HCT116 (cell line): ENCODE measurements around the gene C11orf58. TPM values are rescaled to one million over a fixed set of nuclear protein-coding genes. Genes with fewer than 3 reads are reported as not detected.

Experiments used
- ATAC-seq: fragments of 200-7000 bp; cut with Tn5 transposase; 2 replicates; pipeline ENCODE4 v1.9.1; 2020; ENCODE audit warnings: mild to moderate bottlenecking, moderate library complexity
- BruUV-seq: library from RNA; stranded (reverse); fragments of 400-500 nt; replicated peaks from 2 replicates; lab custom pipeline; 2021; lab: Mats Ljungman, UMichigan
- CTCF ChIA-PET: fragments of 300-600 bp; sonication (Branson Sonifier 250); formaldehyde crosslinking; loops from one replicate; lab custom pipeline; 2021; ENCODE audit warnings: antibody characterized with exemption; lab: Charles Lee
- POLR2A ChIA-PET: fragments of 300-600, 350-600 bp; sonication (Branson Sonifier 250); formaldehyde crosslinking; loops from one replicate; lab custom pipeline; 2021; ENCODE audit warnings: antibody characterized with exemption; lab: Charles Lee
- RAD21 ChIA-PET, 2 experiments: fragments of 300-600 bp; sonication (Branson Sonifier 250); formaldehyde crosslinking; loops; one replicate each; lab custom pipeline; 2023; ENCODE audit warnings: low total read pairs in 2 of 2; ENCODE audit not compliant: uncharacterized antibody in 2 of 2, unreplicated experiment in 2 of 2, low non-redundant PET in 1 of 2; lab: Charles Lee
- DNase-seq: peaks from one replicate; pipeline ENCODE4 v3.0.0-alpha.2; 2010; ENCODE audit warnings: low read depth, low spot score
- H2AFZ ChIP-seq: fragments of 200-600 bp; shearing (Covaris generic), sonication (generic); 2 replicates; pipeline ENCODE4 v1.6.1; 2017; ENCODE audit warnings: low read depth, mixed run types, mixed read lengths, antibody characterized with exemption, low read length; ENCODE audit not compliant: poor library complexity, severe bottlenecking
- H3K27ac ChIP-seq: 2 replicates; pipeline ENCODE4 v1.5.1; 2012; ENCODE audit warnings: low read depth, low read length
- H3K27me3 ChIP-seq: fragments of 200-600 bp; sonication (generic); 2 replicates; pipeline ENCODE4 v1.6.1; 2016; ENCODE audit warnings: mixed run types, low read length, mixed read lengths; ENCODE audit not compliant: insufficient read depth
- H3K36me3 ChIP-seq, 2 experiments: fragments of 200-500 bp in 1 of 2; fragments of 200-600 bp in 1 of 2; sonication (Bioruptor generic) in 1 of 2; sonication (generic) in 1 of 2; 2 replicates each; pipeline versions ENCODE4 v1.5.1 to v1.6.1; 2014 to 2016; ENCODE audit warnings: low read length in 2 of 2, inconsistent platforms in 1 of 2, mixed read lengths in 1 of 2, mixed run types in 1 of 2; ENCODE audit not compliant: insufficient read depth in 2 of 2, control insufficient read depth in 1 of 2
- H3K4me1 ChIP-seq, 2 experiments: fragments of 200-600 bp in 1 of 2; sonication (generic) in 1 of 2; 2 replicates each; pipeline versions ENCODE4 v1.5.1 to v1.6.1; 2012 to 2017; ENCODE audit warnings: low read length in 2 of 2, inconsistent platforms in 1 of 2, mild to moderate bottlenecking in 1 of 2, mixed read lengths in 1 of 2, mixed run types in 1 of 2, moderate library complexity in 1 of 2; ENCODE audit not compliant: insufficient read depth in 2 of 2, control insufficient read depth in 1 of 2
- H3K4me2 ChIP-seq: fragments of 200-600 bp; sonication (generic); 2 replicates; pipeline ENCODE4 v1.6.1; 2017; ENCODE audit warnings: mixed run types, low read length, mixed read lengths
- H3K4me3 ChIP-seq, 2 experiments: fragments of 200-600 bp in 1 of 2; sonication (generic) in 1 of 2; replicated peaks in 1 of 2; 2 replicates each; pipeline ENCODE4 v1.5.1; 2011 to 2016; ENCODE audit warnings: low read length in 2 of 2, control low read depth in 1 of 2, low read depth in 1 of 2, mild to moderate bottlenecking in 1 of 2, mixed read lengths in 1 of 2, mixed run types in 1 of 2
- H3K79me2 ChIP-seq: fragments of 200-600 bp; sonication (generic); 2 replicates; pipeline ENCODE4 v1.6.1; 2017; ENCODE audit warnings: mild to moderate bottlenecking, mixed run types, low read length, moderate library complexity, mixed read lengths; ENCODE audit not compliant: insufficient read depth
- H3K9ac ChIP-seq: fragments of 200-600 bp; sonication (generic); 2 replicates; pipeline ENCODE4 v1.6.1; 2016; ENCODE audit warnings: low read length, mixed read lengths
- H3K9me2 ChIP-seq: fragments of 200-600 bp; sonication (generic), shearing (Covaris generic); 2 replicates; pipeline ENCODE4 v1.6.1; 2017; ENCODE audit warnings: mixed run types, mild to moderate bottlenecking, moderate library complexity; ENCODE audit not compliant: insufficient read depth
- H3K9me3 ChIP-seq, 2 experiments: fragments of 200-500 bp in 1 of 2; fragments of 200-600 bp in 1 of 2; sonication (Bioruptor generic) in 1 of 2; sonication (generic) in 1 of 2; 2 replicates each; pipeline ENCODE4 v1.6.1; 2014 to 2017; ENCODE audit warnings: low read length in 2 of 2, mixed read lengths in 2 of 2, inconsistent platforms in 1 of 2, low read depth in 1 of 2, mild to moderate bottlenecking in 1 of 2, mixed run types in 1 of 2, moderate library complexity in 1 of 2; ENCODE audit not compliant: control insufficient read depth in 1 of 2, insufficient read depth in 1 of 2
- H4K20me1 ChIP-seq: fragments of 200-600 bp; sonication (generic), shearing (Covaris generic); 2 replicates; pipeline ENCODE4 v1.6.1; 2017; ENCODE audit warnings: mixed run types, mild to moderate bottlenecking, moderate library complexity; ENCODE audit not compliant: insufficient read depth
- CBX3 ChIP-seq: IDR thresholded peaks from 2 replicates; pipeline ENCODE4 v1.6.1; 2012; ENCODE audit warnings: low read depth
- CEBPB ChIP-seq: IDR thresholded peaks from 2 replicates; pipeline ENCODE4 v1.6.1; 2012; ENCODE audit warnings: low read depth
- EGR1 ChIP-seq: IDR thresholded peaks from 2 replicates; pipeline ENCODE4 v1.6.1; 2012; ENCODE audit warnings: low read depth
- EZH2 ChIP-seq: fragments of 200-600 bp; sonication (generic); IDR thresholded peaks from 2 replicates; pipeline ENCODE4 v1.6.1; 2017; ENCODE audit warnings: antibody characterized with exemption, mixed run types
- EZH2phosphoT487 ChIP-seq: fragments of 200-600 bp; IDR thresholded peaks from 2 replicates; pipeline ENCODE4 v1.6.1; 2018; ENCODE audit warnings: antibody characterized with exemption, borderline replicate concordance
- FOSL1 ChIP-seq: IDR thresholded peaks from 2 replicates; pipeline ENCODE4 v1.6.1; 2012; ENCODE audit warnings: low read depth
- JUND ChIP-seq: IDR thresholded peaks from 2 replicates; pipeline ENCODE4 v1.6.1; 2012
- POLR2A ChIP-seq: IDR thresholded peaks from 2 replicates; pipeline ENCODE4 v1.7.0; 2011; ENCODE audit warnings: borderline replicate concordance; ENCODE audit not compliant: insufficient read depth, insufficient read length; ENCODE audit errors: extremely low read depth
- POLR2AphosphoS5 ChIP-seq: IDR thresholded peaks from 2 replicates; pipeline ENCODE4 v1.6.1; 2011; ENCODE audit warnings: mild to moderate bottlenecking, low read depth, low read length, moderate library complexity
- RAD21 ChIP-seq: IDR thresholded peaks from 2 replicates; pipeline ENCODE4 v1.6.1; 2012; ENCODE audit warnings: low read depth, mild to moderate bottlenecking
- SP1 ChIP-seq: IDR thresholded peaks from 2 replicates; pipeline ENCODE4 v1.6.1; 2012; ENCODE audit warnings: low read depth
- TCF7L2 ChIP-seq: IDR thresholded peaks from 2 replicates; pipeline ENCODE4 v1.7.0; 2011; ENCODE audit warnings: borderline replicate concordance, inconsistent platforms; ENCODE audit not compliant: insufficient read depth, insufficient read length; ENCODE audit errors: extremely low read depth
- YY1 ChIP-seq: IDR thresholded peaks from 2 replicates; pipeline ENCODE4 v1.6.1; 2011; ENCODE audit warnings: low read length, low read depth, moderate library complexity, mild to moderate bottlenecking; ENCODE audit not compliant: insufficient replicate concordance; ENCODE audit errors: extremely low read depth
- ZFX ChIP-seq: fragments of 450-650 bp; IDR thresholded peaks from 2 replicates; pipeline ENCODE4 v1.6.1; 2017
- ZNF274 ChIP-seq: fragments of 200-500 bp; sonication (Bioruptor generic); IDR thresholded peaks from 2 replicates; pipeline ENCODE4 v1.6.1; 2014; ENCODE audit warnings: mild to moderate bottlenecking, low read depth, low read length, inconsistent platforms
- intact Hi-C: fragments of 100-400 bp; cut with micrococcal nuclease; formaldehyde crosslinking; loops from 2 replicates; pipeline ENCODE4 v1.10.0; 2022
- total RNA-seq: library from RNA; stranded (reverse); gene quantifications from one replicate; pipeline ENCODE4 v1.2.1, GENCODE V29; 2021; ENCODE audit not compliant: unreplicated experiment
- TF ChIP-seq, protein P1 (sequence below), 3 experiments: fragments of 200-600 bp in 1 of 3; sonication (generic) in 1 of 3; IDR thresholded peaks in 2 of 3; conservative IDR thresholded peaks in 1 of 3; 2 replicates each; pipeline ENCODE4 v1.5.1; 2012 to 2017; ENCODE audit warnings: low read depth in 2 of 3, low read length in 2 of 3, antibody characterized with exemption in 1 of 3, borderline replicate concordance in 1 of 3, control low read depth in 1 of 3, mild to moderate bottlenecking in 1 of 3, mixed read lengths in 1 of 3, mixed run types in 1 of 3, moderate library complexity in 1 of 3; ENCODE audit not compliant: insufficient read depth in 1 of 3
- TF ChIP-seq, protein P2 (sequence below): IDR thresholded peaks from 2 replicates; pipeline ENCODE4 v1.6.1; 2011; ENCODE audit warnings: mild to moderate bottlenecking, low read length, moderate library complexity; ENCODE audit not compliant: insufficient replicate concordance; ENCODE audit errors: extremely low read depth
- TF ChIP-seq, protein P3 (sequence below): IDR thresholded peaks from 2 replicates; pipeline ENCODE4 v1.6.1; 2012
- TF ChIP-seq, protein P4 (sequence below): IDR thresholded peaks from 2 replicates; pipeline ENCODE4 v1.6.1; 2012
- TF ChIP-seq, protein P5 (sequence below): IDR thresholded peaks from 2 replicates; pipeline ENCODE4 v1.6.1; 2012; ENCODE audit warnings: low read depth

The C11orf58 gene
- total RNA-seq, 1 experiment from 2014 or later, result 108 TPM

DNA sequence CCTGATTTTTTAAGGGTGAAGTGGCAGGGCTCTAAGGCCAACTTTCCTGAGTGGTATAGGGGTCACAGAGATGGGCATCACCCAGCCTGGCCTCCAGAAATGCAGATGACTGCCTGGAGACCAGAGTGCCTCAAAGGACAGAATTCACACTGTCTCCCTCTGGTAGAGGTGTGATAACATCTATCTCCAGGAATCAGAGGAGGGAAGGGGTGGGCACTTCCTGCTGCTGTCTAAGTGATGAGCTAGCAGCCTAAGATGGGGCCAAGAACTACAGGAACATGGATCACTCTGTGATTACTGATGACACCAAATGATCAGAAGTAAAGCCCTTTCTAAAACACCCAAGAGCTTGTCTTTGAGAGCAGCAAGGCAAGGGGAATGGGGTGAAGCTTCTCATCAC is 61.9 kb downstream of the C11orf58 start:
- Histone ChIP-seq H3K27ac (no peak overlapping the region), H3K9me2 (no peaks in the 10 kb centered on the region; the same call in 1 of the 2 replicates), H3K4me3 (no peak overlapping the region), H4K20me1 (no peaks in the 10 kb centered on the region), H3K4me2 (no peak overlapping the region), H2AFZ (no peak overlapping the region), H3K27me3 (no peaks in the 10 kb centered on the region), H3K9me3 (no peaks in the 10 kb centered on the region), H3K79me2 (no peaks in the 10 kb centered on the region), H3K9ac (no peak overlapping the region), H3K36me3 (no peaks in the 10 kb centered on the region), H3K4me1 (no peaks in the 10 kb centered on the region)
- ATAC-seq (no peak), DNase-seq (no peak)
- no peak for TF ChIP-seq ZNF274
- TF ChIP-seq EZH2, result no peak
- TF ChIP-seq CBX3, result no peak
- TF ChIP-seq, protein P1, sequence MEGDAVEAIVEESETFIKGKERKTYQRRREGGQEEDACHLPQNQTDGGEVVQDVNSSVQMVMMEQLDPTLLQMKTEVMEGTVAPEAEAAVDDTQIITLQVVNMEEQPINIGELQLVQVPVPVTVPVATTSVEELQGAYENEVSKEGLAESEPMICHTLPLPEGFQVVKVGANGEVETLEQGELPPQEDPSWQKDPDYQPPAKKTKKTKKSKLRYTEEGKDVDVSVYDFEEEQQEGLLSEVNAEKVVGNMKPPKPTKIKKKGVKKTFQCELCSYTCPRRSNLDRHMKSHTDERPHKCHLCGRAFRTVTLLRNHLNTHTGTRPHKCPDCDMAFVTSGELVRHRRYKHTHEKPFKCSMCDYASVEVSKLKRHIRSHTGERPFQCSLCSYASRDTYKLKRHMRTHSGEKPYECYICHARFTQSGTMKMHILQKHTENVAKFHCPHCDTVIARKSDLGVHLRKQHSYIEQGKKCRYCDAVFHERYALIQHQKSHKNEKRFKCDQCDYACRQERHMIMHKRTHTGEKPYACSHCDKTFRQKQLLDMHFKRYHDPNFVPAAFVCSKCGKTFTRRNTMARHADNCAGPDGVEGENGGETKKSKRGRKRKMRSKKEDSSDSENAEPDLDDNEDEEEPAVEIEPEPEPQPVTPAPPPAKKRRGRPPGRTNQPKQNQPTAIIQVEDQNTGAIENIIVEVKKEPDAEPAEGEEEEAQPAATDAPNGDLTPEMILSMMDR (IDR thresholded peaks at IDR 0.05 in 2 of 3, conservative IDR thresholded peaks at IDR 0.05 in 1 of 3; ENCODE audit: borderline replicate concordance in 1 of 3, insufficient read depth in 1 of 3, low read depth in 2 of 3, low read length in 2 of 3), result no peak
- no peak for TF ChIP-seq FOSL1
- no peak for TF ChIP-seq JUND
- TF ChIP-seq EZH2phosphoT487, result no peak
- TF ChIP-seq RAD21, result no peak
- TF ChIP-seq EGR1, result no peak
- no peak for TF ChIP-seq TCF7L2
- TF ChIP-seq POLR2A, result no peak
- TF ChIP-seq ZFX, result no peak
- TF ChIP-seq, protein P2, sequence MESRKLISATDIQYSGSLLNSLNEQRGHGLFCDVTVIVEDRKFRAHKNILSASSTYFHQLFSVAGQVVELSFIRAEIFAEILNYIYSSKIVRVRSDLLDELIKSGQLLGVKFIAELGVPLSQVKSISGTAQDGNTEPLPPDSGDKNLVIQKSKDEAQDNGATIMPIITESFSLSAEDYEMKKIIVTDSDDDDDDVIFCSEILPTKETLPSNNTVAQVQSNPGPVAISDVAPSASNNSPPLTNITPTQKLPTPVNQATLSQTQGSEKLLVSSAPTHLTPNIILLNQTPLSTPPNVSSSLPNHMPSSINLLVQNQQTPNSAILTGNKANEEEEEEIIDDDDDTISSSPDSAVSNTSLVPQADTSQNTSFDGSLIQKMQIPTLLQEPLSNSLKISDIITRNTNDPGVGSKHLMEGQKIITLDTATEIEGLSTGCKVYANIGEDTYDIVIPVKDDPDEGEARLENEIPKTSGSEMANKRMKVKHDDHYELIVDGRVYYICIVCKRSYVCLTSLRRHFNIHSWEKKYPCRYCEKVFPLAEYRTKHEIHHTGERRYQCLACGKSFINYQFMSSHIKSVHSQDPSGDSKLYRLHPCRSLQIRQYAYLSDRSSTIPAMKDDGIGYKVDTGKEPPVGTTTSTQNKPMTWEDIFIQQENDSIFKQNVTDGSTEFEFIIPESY, result no peak
- TF ChIP-seq, protein P3, sequence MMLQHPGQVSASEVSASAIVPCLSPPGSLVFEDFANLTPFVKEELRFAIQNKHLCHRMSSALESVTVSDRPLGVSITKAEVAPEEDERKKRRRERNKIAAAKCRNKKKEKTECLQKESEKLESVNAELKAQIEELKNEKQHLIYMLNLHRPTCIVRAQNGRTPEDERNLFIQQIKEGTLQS, result no peak
- TF ChIP-seq SP1, result no peak
- TF ChIP-seq POLR2AphosphoS5, result no peak
- TF ChIP-seq, protein P4, sequence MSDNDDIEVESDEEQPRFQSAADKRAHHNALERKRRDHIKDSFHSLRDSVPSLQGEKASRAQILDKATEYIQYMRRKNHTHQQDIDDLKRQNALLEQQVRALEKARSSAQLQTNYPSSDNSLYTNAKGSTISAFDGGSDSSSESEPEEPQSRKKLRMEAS, result no peak
- TF ChIP-seq CEBPB, result no peak
- TF ChIP-seq YY1, result no peak
- TF ChIP-seq, protein P5, sequence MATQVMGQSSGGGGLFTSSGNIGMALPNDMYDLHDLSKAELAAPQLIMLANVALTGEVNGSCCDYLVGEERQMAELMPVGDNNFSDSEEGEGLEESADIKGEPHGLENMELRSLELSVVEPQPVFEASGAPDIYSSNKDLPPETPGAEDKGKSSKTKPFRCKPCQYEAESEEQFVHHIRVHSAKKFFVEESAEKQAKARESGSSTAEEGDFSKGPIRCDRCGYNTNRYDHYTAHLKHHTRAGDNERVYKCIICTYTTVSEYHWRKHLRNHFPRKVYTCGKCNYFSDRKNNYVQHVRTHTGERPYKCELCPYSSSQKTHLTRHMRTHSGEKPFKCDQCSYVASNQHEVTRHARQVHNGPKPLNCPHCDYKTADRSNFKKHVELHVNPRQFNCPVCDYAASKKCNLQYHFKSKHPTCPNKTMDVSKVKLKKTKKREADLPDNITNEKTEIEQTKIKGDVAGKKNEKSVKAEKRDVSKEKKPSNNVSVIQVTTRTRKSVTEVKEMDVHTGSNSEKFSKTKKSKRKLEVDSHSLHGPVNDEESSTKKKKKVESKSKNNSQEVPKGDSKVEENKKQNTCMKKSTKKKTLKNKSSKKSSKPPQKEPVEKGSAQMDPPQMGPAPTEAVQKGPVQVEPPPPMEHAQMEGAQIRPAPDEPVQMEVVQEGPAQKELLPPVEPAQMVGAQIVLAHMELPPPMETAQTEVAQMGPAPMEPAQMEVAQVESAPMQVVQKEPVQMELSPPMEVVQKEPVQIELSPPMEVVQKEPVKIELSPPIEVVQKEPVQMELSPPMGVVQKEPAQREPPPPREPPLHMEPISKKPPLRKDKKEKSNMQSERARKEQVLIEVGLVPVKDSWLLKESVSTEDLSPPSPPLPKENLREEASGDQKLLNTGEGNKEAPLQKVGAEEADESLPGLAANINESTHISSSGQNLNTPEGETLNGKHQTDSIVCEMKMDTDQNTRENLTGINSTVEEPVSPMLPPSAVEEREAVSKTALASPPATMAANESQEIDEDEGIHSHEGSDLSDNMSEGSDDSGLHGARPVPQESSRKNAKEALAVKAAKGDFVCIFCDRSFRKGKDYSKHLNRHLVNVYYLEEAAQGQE, result no peak
- CTCF ChIA-PET, result no interaction called here
- POLR2A ChIA-PET, result no interaction called here
- BruUV-seq, result no TSS peak
- intact Hi-C loops, result no loop called here
- RAD21 ChIA-PET, result no interaction called here
